ENCODE measurements around the gene B3GAT3. TPM values are rescaled to one million over a fixed set of nuclear protein-coding genes. Genes with fewer than 3 reads are reported as not detected.

B3GAT3 gene
- 82.5 and 145 TPM in 2 replicates for total RNA-seq (2014; rRNA removed; shearing (Covaris generic))

DNA sequence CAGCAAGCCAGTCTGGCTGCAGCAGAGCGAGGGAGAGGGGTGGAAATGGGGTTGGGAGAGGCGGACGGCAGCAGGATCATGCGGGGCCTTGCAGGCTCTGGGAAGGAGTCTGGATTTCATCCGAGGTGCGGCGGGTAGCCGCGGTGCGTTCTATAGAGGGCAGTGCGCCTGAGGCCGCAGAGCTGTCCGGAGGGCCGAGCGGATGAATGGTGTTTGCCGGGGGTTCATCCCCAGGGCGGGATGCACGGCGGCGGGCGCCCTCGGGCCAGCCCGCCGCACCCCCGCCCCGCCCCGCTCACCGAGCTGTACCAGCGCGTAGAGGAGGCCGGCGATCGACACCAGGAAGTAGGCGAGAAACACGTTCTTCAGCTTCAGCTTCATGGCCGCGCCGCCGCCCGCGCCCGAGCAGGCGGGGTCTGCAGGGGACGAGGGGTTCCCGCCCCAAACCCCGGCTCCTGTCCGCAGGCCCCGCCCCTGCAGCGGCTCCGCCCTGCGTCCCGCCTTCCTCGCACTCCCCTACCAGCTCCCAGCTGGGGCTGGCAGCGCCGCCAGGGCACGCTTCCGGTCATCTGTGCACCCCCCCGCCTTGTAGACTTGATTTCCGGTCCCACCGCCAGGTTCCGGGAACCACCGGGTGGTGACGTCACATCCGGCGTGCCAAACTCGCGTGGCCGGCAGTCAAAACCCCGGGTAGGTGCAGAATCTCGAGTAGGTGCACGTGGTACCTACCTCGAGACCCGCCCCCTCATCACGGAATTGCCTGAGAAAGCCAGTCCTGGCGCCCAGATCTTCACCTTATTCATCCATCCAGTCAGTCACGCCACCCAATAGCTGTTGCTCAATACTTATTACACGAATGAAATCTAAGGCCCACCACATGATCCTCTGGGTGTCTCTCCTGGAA lies at the start of gene B3GAT3:
B3GAT3 (minus strand) TSS at position 420 of the 904 bp plus-strand sequence; CDS start at position 381, 39 bp downstream.
- H3K4me3 ChIP-seq: peak within 1 kb of the TSS; percentile 55
- peaks cover 41% of the 10 kb centered on the region for H3K36me3 ChIP-seq
- H3K4me1 ChIP-seq (replicated peaks): peaks cover 9% of the 10 kb centered on the region
- no peaks in the 10 kb centered on the region for H3K27me3 ChIP-seq (replicated peaks)
- no peaks in the 10 kb centered on the region for H3K9me3 ChIP-seq (replicated peaks)
- DNase-seq (ENCODE audit: low read depth in 1 of 2, low spot score in 2 of 2): peak; percentile 98 to 100
- H3K27ac ChIP-seq: peak within 1 kb of the TSS; percentile 71

DNA sequence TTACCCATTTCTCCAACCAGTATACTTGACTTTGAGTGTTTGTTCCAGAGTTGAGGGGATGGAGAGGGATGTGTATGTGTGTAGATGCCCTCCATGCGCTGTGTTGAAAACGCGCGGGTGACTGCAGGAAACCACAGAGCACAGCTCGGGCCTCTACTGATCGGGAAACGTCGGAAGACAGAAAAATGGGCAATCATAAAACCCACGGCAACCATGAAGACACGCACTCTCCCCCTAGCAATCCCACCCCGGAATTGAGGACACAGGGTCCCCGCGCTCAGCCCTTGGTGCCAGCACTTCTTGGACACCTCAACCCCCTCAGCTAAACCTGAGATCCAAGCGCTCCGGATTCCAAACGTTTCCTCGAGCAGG lies 49.4 kb upstream of the B3GAT3 start:
- H3K4me1 ChIP-seq (replicated peaks): peaks cover 26% of the 10 kb centered on the region
- H3K27ac ChIP-seq: peak overlapping the region; percentile 52
- peaks cover 67% of the 10 kb centered on the region for H3K36me3 ChIP-seq
- peak overlapping the region; percentile 59 for H3K4me3 ChIP-seq
- no peaks in the 10 kb centered on the region for H3K9me3 ChIP-seq (replicated peaks)
- no peak for DNase-seq (ENCODE audit: low read depth in 1 of 2, low spot score in 2 of 2)
- H3K27me3 ChIP-seq (replicated peaks): no peaks in the 10 kb centered on the region

DNA sequence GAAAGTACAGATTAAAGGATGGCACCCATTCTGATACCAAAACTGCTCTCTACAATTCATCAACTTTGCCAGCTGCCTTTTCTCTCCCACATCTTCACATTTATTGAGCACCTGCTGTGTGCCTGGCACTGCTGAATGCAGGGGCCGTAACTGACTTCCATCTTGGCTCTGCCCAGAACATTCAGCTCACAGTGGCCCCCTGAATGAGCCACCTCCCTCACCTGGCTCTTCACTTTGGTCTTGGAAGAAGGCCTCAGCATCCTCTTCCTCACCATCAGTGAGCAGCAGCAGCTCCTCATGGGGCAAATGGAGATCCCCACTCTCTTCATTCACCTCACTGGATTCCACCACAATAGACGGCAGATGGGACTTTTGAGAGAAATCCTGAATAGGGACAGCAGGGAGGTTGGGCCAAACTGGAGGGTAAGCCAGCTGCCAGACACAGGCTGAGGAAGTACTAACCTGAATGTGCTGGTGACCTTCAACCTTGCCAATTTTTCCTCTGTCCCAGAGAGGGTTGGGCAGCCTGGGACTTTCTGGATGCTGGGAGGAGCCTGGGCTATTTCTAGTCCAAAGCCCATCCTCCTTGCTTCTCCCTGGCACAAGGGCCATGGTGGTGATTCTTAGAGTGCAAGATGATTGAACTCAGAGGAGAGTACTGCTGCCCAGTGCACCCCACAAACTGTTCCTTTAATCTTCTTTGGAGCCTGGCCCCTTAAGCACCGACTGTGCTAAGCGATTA lies 47.8 kb upstream of the B3GAT3 start:
- H3K27me3 ChIP-seq (replicated peaks): no peaks in the 10 kb centered on the region
- no peaks in the 10 kb centered on the region; the same call in 1 of the 2 replicates for H3K9me3 ChIP-seq (replicated peaks)
- H3K4me1 ChIP-seq (replicated peaks): peaks cover 30% of the 10 kb centered on the region
- no peak overlapping the region for H3K27ac ChIP-seq
- H3K4me3 ChIP-seq: no peak overlapping the region
- DNase-seq (ENCODE audit: low read depth in 1 of 2, low spot score in 2 of 2): no peak
- H3K36me3 ChIP-seq: peaks cover 65% of the 10 kb centered on the region

DNA sequence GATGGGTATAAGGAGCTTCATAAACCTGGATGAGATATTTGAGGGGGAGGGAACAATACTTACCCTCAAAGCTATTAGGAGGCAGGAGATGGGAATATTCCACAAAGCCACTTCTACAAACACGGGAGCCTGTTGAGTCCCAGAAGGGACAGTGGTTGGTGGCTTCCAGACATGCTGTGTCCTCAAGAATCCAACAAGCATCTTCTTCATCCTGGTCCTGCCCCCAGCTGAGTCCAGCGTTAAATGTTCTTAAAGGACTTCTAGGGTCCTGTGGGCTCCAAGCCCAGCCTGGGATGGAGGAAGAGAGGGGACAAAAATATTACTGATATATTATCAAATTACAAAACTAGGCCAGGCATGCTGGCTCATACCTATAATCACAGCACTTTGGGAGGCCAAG lies 45.7 kb upstream of the B3GAT3 start:
- Histone ChIP-seq H3K36me3 (peaks cover 53% of the 10 kb centered on the region), H3K9me3 (replicated peaks) (no peaks in the 10 kb centered on the region; the same call in 1 of the 2 replicates), H3K4me1 (replicated peaks) (peaks cover 24% of the 10 kb centered on the region), H3K4me3 (no peak overlapping the region), H3K27me3 (replicated peaks) (no peaks in the 10 kb centered on the region), H3K27ac (no peak overlapping the region)
- no peak for DNase-seq (ENCODE audit: low read depth in 1 of 2, low spot score in 2 of 2)

DNA sequence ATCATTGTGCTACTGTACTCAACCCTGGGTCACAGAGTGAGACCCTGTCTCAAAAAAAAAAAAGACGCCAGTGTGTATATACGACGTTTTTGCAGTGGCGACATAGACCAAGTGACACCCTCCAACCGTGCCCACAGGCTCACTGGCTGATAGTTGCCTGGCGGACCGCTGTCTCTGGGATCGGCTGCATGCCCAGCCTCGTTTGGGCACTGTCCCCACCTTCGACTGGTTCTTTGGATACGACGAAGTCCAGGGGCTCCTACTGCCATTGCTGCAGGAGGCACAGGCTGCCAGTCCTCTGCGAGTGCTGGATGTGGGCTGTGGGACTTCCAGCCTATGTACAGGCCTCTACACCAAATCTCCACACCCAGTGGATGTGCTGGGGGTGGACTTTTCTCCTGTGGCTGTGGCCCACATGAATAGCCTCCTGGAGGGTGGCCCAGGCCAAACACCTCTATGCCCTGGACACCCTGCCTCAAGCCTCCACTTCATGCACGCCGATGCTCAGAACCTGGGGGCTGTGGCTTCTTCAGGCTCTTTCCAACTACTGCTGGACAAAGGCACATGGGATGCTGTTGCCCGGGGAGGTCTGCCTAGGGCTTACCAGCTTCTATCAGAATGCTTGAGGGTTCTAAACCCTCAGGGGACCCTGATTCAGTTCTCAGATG lies 44.6 kb upstream of the B3GAT3 start:
- Histone ChIP-seq H3K27ac (0 out of 2 replicates have a peak overlapping the region, but pooled peaks have one; percentile 37), H3K36me3 (peaks cover 54% of the 10 kb centered on the region), H3K27me3 (replicated peaks) (no peaks in the 10 kb centered on the region), H3K4me1 (replicated peaks) (peaks cover 23% of the 10 kb centered on the region), H3K9me3 (replicated peaks) (no peaks in the 10 kb centered on the region; the same call in 1 of the 2 replicates), H3K4me3 (peak overlapping the region; percentile 61)
- no peak for DNase-seq (ENCODE audit: low read depth in 1 of 2, low spot score in 2 of 2)

DNA sequence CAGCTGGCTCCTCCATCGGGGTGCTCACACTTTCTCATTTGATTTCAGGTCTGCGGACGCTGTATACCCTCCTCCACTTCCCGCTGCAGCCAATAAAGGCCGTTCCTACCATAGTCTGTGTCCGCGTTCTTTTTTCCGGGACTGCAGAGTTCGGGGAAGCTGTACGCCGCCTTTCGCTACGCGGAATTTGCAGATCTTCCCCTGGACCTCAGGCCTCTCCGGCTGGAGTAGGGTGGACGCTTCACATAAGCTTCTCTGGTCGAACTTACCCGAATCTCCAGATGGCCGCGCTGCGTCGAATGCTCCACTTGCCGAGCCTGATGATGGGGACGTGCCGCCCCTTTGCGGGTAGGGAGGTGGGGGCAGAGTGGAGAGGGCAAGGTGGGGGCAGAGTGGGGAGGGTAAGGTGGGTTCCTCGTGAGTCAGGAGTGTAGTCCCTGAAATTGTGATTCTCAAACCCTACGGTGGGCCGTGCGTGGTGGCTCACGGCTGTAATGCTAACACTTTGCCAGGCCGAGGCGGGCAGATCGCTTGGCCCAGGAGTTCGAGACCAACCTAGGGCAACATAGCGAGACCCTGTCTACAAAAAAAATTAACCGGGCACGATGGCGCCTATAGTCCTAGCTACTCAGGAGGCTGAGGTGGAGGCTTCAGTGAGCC lies 43.9 kb upstream of the B3GAT3 start:
- peak in 1 of 2 experiments; percentile 70 for DNase-seq (ENCODE audit: low read depth in 1 of 2, low spot score in 2 of 2)
- peaks cover 60% of the 10 kb centered on the region for H3K36me3 ChIP-seq

DNA sequence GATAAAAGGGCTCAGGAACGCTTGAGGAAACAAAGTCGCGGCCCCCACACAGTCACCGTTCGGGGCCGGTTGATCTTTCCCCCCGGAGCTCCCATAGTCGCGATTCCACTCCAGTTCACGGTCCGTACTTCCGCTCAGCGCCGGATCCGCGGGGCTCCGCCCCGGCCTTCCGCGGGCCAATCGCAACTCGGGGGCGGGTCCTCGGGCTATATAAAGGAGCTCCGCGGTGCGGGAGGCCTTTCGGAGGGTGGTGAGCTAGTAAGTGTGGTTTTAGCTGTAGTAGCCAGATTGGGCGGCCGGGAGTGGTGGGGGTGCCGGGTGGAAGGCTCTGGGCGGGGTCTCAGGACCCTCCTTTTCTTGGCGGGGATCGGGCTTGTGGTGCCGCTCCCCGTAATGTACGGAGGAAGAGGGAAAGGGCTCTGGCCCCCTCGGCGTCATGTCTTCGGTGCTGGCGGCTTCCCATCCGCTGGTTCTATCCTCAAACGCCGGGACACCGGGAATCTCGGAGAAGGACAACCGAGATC lies 43.4 kb upstream of the B3GAT3 start, which contains the start of the genes C11orf98 and CSKMT:
C11orf98 (minus strand) TSS at position 136 of the 524 bp plus-strand sequence; CDS start at position 95, 41 bp downstream.
CSKMT (plus strand) TSS at position 238 of the 524 bp plus-strand sequence. CDS start 568 bp downstream, outside the sequence.
- Histone ChIP-seq H3K27ac (peak within 1 kb of the TSS; percentile 37), H3K4me3 (peak within 1 kb of the TSS; percentile 61), H3K4me1 (replicated peaks) (peaks cover 14% of the 10 kb centered on the region), H3K27me3 (replicated peaks) (no peaks in the 10 kb centered on the region), H3K9me3 (replicated peaks) (no peaks in the 10 kb centered on the region; the same call in 1 of the 2 replicates), H3K36me3 (peaks cover 60% of the 10 kb centered on the region)
- peak; percentile 98 to 99 for DNase-seq (ENCODE audit: low read depth in 1 of 2, low spot score in 2 of 2)

More for the DNA sequence above, 43.9 kb upstream of the B3GAT3 start:
- H3K4me3 ChIP-seq: peak overlapping the region; percentile 61
- peaks cover 18% of the 10 kb centered on the region for H3K4me1 ChIP-seq (replicated peaks)
- no peaks in the 10 kb centered on the region; the same call in 1 of the 2 replicates for H3K9me3 ChIP-seq (replicated peaks)
- peak overlapping the region; percentile 37 for H3K27ac ChIP-seq
- no peaks in the 10 kb centered on the region for H3K27me3 ChIP-seq (replicated peaks)

DNA sequence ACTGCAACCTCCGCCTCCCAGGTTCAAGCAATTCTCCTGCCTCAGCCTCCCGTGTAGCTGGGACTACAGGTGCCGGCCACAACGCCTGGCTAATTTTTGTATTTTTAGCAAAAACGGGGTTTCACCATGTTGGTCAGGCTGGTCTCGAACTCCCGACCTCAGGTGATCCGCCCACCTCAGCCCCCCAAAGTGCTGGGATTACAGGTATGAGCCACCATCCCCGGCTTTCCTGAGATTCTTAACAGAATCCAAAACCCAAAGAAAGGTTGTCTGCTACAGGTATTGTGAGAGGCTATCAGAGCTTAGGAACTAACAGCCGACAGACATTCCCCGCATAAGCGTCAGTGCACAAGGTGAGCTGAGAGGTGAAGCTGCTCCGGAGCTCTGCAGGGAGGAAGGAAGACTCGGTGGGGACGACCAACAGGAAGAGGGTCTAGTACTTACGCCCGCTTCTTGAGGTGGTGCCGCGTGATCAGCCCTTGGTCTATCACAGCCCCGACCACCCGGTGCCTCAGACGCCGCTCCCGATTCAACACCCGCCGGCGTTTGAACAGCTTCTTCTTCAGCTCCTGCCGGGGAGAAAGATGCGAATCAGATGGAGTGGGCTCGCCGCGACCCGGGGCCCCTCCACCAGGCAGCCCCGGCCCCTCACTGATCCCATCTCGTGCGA lies 42.8 kb upstream of the B3GAT3 start:
- peak in 1 of 2 experiments; percentile 69 for DNase-seq (ENCODE audit: low read depth in 1 of 2, low spot score in 2 of 2)
- Histone ChIP-seq H3K9me3 (replicated peaks) (no peaks in the 10 kb centered on the region; the same call in 1 of the 2 replicates), H3K27me3 (replicated peaks) (no peaks in the 10 kb centered on the region), H3K4me1 (replicated peaks) (peaks cover 14% of the 10 kb centered on the region), H3K36me3 (peaks cover 56% of the 10 kb centered on the region), H3K4me3 (peak overlapping the region; percentile 61), H3K27ac (peak overlapping the region; percentile 37)

DNA sequence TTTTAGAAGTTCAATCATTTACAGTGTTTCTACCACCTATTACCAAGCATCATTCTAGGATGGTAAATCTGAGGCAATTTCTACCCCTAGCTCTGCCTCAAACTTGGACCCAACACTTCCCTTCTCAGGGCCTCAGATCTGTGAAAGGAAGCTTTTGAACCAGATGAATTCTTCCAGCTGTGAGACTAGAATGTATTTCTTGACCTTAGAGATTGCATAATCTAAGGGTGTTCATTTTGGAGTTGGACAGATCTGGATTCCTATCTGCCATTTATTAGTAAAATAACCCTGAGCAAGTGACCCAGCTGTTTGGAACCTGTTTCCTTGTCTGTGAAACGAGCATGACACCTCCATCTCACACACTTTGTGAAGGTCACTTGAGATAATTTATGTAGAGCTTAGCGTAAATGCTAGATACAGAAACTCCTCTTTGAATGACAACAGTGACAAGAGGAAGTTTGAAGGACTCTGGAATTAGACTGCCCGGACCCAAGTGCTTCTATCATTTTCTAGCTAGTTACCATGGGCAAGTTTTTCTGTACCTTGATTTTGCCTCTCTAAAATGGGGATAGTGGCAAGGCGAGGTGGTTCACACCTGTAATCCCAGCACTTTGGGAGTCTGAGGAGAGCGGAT lies 35.1 kb upstream of the B3GAT3 start:
- Histone ChIP-seq H3K36me3 (peaks cover 16% of the 10 kb centered on the region), H3K9me3 (replicated peaks) (no peaks in the 10 kb centered on the region; the same call in 1 of the 2 replicates), H3K4me1 (replicated peaks) (peaks cover 7% of the 10 kb centered on the region), H3K27me3 (replicated peaks) (no peaks in the 10 kb centered on the region), H3K27ac (no peak overlapping the region), H3K4me3 (no peak overlapping the region)
- no peak for DNase-seq (ENCODE audit: low read depth in 1 of 2, low spot score in 2 of 2)

DNA sequence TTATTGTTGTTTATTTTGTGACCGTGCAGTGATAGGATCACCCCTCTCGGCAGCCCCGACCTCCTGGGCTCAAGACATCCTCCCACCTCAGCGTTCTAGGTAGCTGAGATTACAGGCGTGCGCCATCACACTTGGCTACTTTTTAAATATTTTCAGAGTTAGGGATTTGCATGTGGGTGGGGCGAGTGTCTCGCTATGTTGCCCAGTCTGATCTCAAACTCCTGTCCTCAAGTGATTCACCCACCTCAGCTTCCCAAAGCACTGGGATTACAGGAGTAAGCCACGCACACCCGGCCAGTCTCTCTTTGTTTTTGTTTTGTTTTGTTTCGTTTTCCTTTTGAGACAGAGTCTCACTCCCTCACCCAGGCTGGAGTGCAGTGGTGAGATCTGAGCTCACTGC lies 32.5 kb upstream of the B3GAT3 start:
- H3K27ac ChIP-seq: no peak overlapping the region

DNA sequence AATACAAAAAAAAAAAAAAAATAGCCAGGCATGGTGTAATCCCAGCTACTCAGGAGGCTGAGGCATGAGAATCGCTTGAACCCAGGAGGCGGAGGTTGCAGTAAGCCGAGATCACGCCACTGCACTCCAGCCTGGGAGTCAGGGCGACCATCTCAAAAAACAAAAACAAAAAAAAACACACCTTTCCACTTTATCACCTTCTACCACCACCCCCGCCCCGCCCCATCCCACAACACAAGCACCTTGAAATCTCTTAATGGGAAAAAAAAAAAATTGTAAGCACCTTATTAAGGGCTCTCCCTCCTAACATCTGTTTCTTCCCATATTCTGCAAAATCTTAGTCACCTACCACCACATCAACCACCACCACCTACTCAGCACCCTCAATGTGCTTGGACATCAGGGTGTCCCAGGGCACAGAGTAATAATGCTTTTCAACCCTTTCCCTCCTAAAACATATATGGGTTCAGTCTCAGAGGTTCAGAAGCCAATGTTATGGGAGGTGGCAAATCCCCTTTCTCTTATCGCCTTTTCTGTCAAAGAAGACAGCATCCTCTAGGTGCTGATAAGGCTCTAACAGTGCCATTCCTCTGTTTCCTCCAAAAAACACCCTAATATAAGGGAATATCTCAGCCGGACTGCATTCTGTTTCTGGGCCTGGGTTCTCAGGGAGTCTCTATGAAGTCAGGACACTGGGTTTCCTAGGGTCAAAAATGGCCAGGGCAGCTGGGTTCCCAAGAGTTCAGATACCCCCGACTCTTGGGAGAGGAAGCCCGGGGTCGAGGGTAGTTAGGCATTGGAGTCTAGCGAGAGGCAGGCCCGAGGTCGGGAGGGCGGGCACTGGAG lies 30.6 kb upstream of the B3GAT3 start:
- DNase-seq (ENCODE audit: low read depth in 1 of 2, low spot score in 2 of 2): no peak

More for the DNA sequence above, 32.5 kb upstream of the B3GAT3 start:
- H3K4me3 ChIP-seq: no peak overlapping the region
- H3K36me3 ChIP-seq: peaks cover 16% of the 10 kb centered on the region
- no peak for DNase-seq (ENCODE audit: low read depth in 1 of 2, low spot score in 2 of 2)
- no peaks in the 10 kb centered on the region; the same call in 1 of the 2 replicates for H3K9me3 ChIP-seq (replicated peaks)
- peaks cover 7% of the 10 kb centered on the region for H3K4me1 ChIP-seq (replicated peaks)
- no peaks in the 10 kb centered on the region for H3K27me3 ChIP-seq (replicated peaks)

More for the DNA sequence above, 30.6 kb upstream of the B3GAT3 start:
- Histone ChIP-seq H3K27ac (peak overlapping the region; percentile 59), H3K36me3 (peaks cover 35% of the 10 kb centered on the region), H3K9me3 (replicated peaks) (no peaks in the 10 kb centered on the region; the same call in 1 of the 2 replicates), H3K27me3 (replicated peaks) (no peaks in the 10 kb centered on the region), H3K4me3 (peak overlapping the region; percentile 95), H3K4me1 (replicated peaks) (peaks cover 7% of the 10 kb centered on the region)

Data from SJSA1 (cell line).